ENCODE data around the gene SHOC2. TPM values are rescaled to one million over a fixed set of nuclear protein-coding genes. Genes with fewer than 3 reads are reported as not detected.

SHOC2 gene
- total RNA-seq, 1 donor from 2014 or later = 38.7 TPM

- DNase-seq (ENCODE audit: extremely low spot score, unreplicated experiment) = no peak
- TF ChIP-seq, protein P1, sequence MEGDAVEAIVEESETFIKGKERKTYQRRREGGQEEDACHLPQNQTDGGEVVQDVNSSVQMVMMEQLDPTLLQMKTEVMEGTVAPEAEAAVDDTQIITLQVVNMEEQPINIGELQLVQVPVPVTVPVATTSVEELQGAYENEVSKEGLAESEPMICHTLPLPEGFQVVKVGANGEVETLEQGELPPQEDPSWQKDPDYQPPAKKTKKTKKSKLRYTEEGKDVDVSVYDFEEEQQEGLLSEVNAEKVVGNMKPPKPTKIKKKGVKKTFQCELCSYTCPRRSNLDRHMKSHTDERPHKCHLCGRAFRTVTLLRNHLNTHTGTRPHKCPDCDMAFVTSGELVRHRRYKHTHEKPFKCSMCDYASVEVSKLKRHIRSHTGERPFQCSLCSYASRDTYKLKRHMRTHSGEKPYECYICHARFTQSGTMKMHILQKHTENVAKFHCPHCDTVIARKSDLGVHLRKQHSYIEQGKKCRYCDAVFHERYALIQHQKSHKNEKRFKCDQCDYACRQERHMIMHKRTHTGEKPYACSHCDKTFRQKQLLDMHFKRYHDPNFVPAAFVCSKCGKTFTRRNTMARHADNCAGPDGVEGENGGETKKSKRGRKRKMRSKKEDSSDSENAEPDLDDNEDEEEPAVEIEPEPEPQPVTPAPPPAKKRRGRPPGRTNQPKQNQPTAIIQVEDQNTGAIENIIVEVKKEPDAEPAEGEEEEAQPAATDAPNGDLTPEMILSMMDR (conservative IDR thresholded peaks at IDR 0.05) = no peak
- H3K9me3 Mint-ChIP-seq = no peaks in the 10 kb centered on the region
- H3K4me1 Mint-ChIP-seq (ENCODE audit: unreplicated experiment) = peaks cover 4% of the 10 kb centered on the region
- no peak overlapping the region for H3K27ac Mint-ChIP-seq
- H3K36me3 Mint-ChIP-seq = no peaks in the 10 kb centered on the region
- no peaks in the 10 kb centered on the region for H3K27me3 Mint-ChIP-seq
- H3K4me3 Mint-ChIP-seq = no peak overlapping the region
Observed at GRCh38 chr10:110963162-110963561, 43.8 kb downstream of the SHOC2 start.

- DNase-seq (ENCODE audit: extremely low spot score, unreplicated experiment) = no peak
- H3K27ac Mint-ChIP-seq = no peak overlapping the region
- no peaks in the 10 kb centered on the region for H3K9me3 Mint-ChIP-seq
- no peaks in the 10 kb centered on the region for H3K36me3 Mint-ChIP-seq
- TF ChIP-seq, protein P1 (conservative IDR thresholded peaks at IDR 0.05) = no peak
- H3K27me3 Mint-ChIP-seq = no peaks in the 10 kb centered on the region
- H3K4me1 Mint-ChIP-seq (ENCODE audit: unreplicated experiment) = peaks cover 4% of the 10 kb centered on the region
- no peak overlapping the region for H3K4me3 Mint-ChIP-seq
Observed at GRCh38 chr10:110964681-110965080, 45.3 kb downstream of the SHOC2 start.

- H3K27ac Mint-ChIP-seq = no peak overlapping the region
- TF ChIP-seq, protein P1 (conservative IDR thresholded peaks at IDR 0.05) = no peak
- H3K4me1 Mint-ChIP-seq (ENCODE audit: unreplicated experiment) = peaks cover 4% of the 10 kb centered on the region
- H3K4me3 Mint-ChIP-seq = no peak overlapping the region
- no peaks in the 10 kb centered on the region for H3K9me3 Mint-ChIP-seq
- H3K27me3 Mint-ChIP-seq = no peaks in the 10 kb centered on the region
- no peak for DNase-seq (ENCODE audit: extremely low spot score, unreplicated experiment)
- H3K36me3 Mint-ChIP-seq = peaks cover 3% of the 10 kb centered on the region
Observed at GRCh38 chr10:110965216-110965615, 45.8 kb downstream of the SHOC2 start.

- no peak overlapping the region for H3K27ac Mint-ChIP-seq
- no peak for DNase-seq (ENCODE audit: extremely low spot score, unreplicated experiment)
- TF ChIP-seq, protein P1 (conservative IDR thresholded peaks at IDR 0.05) = no peak
- peaks cover 9% of the 10 kb centered on the region for H3K36me3 Mint-ChIP-seq
- H3K27me3 Mint-ChIP-seq = no peaks in the 10 kb centered on the region
- H3K4me3 Mint-ChIP-seq = no peak overlapping the region
- H3K9me3 Mint-ChIP-seq = no peaks in the 10 kb centered on the region
- H3K4me1 Mint-ChIP-seq (ENCODE audit: unreplicated experiment) = peaks cover 4% of the 10 kb centered on the region
Observed at GRCh38 chr10:110966146-110966545, 46.7 kb downstream of the SHOC2 start.

DNA sequence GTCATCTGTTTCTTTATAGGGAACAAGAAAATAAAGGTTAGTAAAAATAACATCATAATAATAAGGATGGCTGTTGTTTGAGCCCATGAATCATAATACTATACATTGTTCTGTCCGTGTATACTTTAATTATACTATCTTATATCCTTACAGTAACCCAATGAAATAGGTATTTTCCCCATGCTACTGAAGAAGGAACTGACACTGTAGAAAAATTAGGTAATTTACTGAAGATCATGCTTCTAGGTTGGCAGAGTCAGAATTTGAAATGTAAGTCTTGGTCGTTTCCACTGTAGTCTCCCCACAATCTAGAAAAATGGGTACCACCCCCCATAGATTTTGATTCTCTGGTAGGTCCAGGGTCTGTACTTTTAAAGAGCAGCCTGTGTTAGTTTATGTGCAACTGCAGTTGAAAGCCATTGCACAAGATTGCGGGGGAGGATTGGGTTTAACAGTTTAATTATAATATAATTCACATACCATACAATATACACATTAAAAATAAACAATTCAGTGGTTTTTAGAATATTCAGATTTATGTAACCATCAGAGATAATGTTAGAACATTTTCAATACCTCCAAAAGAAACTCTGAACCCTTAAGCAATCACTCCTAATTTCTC, 47.7 kb downstream of the SHOC2 start:
- Mint-ChIP-seq H3K36me3 (peaks cover 9% of the 10 kb centered on the region), H3K9me3 (no peaks in the 10 kb centered on the region), H3K27ac (no peak overlapping the region), H3K27me3 (no peaks in the 10 kb centered on the region), H3K4me3 (no peak overlapping the region), H3K4me1 (ENCODE audit: unreplicated experiment) (peaks cover 5% of the 10 kb centered on the region)
- TF ChIP-seq, protein P1 (conservative IDR thresholded peaks at IDR 0.05) = no peak
- DNase-seq (ENCODE audit: extremely low spot score, unreplicated experiment) = no peak
